ENCODE data around the gene ACACA.

- TF ChIP-seq CTCF (IDR thresholded peaks at IDR 0.05) (no peak), POLR2A (IDR thresholded peaks at IDR 0.05) (no peak)
Measured at GRCh38 chr17:37400505-37400904, 6.1 kb downstream of the ACACA start.

Data from tibial nerve (tissue), 3 donors.